ENCODE results near the gene FAM168A. TPM values are rescaled to one million over a fixed set of nuclear protein-coding genes. Genes with fewer than 3 reads are reported as not detected.

The FAM168A gene
- total and polyA plus RNA-seq, 2 donors (not counting 1 experiment from before 2014, with no cell fraction given) = 16.3 to 23.8 TPM

DNA sequence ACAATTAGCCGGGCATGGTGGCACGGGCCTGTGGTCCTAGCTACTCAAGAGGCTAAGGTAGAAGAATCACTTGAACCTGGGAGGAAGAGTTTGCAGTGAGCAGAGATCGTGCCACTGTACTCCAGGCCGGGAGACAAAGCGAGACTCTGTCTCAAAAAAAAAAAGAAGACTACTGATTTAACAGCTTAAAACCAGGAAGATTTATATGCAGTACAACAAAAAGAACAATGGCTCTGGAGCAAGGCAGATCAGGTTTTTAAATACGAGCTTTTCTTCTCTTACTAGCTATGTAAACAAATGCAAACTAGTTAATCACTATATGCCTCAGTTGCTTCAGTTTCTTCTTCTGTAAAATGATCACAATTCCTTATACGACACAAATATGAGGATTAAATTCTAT lies 6.9 kb downstream of the FAM168A start:
- TF ChIP-seq EZH2 (IDR thresholded peaks at IDR 0.05; ENCODE audit: low read length, missing control alignments) = no peak
- TF ChIP-seq, protein P1, sequence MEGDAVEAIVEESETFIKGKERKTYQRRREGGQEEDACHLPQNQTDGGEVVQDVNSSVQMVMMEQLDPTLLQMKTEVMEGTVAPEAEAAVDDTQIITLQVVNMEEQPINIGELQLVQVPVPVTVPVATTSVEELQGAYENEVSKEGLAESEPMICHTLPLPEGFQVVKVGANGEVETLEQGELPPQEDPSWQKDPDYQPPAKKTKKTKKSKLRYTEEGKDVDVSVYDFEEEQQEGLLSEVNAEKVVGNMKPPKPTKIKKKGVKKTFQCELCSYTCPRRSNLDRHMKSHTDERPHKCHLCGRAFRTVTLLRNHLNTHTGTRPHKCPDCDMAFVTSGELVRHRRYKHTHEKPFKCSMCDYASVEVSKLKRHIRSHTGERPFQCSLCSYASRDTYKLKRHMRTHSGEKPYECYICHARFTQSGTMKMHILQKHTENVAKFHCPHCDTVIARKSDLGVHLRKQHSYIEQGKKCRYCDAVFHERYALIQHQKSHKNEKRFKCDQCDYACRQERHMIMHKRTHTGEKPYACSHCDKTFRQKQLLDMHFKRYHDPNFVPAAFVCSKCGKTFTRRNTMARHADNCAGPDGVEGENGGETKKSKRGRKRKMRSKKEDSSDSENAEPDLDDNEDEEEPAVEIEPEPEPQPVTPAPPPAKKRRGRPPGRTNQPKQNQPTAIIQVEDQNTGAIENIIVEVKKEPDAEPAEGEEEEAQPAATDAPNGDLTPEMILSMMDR (conservative IDR thresholded peaks at IDR 0.05 in 1 of 2, IDR thresholded peaks at IDR 0.05 in 1 of 2; ENCODE audit: low read depth in 1 of 2, low read length in 2 of 2) = no peak

DNA sequence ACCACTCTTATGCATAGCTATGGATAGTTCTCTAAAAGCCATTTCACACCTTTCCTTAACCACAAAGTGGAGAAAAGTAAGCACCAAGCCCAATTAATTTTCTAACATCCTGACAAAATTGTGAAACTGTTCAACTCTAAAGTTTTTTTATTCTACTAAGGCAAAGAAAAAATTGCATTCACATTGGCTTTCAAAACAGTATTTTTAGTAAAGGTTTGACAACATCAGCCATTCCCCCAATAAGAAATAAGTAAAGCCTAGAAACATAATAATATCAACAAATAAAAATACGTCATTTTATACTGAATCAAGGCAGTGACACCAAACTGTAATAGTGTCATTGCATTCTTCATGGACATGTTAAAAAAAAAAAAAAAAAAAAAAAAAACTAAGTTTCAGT lies 11.1 kb downstream of the FAM168A start:
- Histone ChIP-seq H3K4me2 (ENCODE audit: extremely low read depth, insufficient read depth, low read length) (no peak overlapping the region), H3K79me2 (ENCODE audit: control insufficient read depth, insufficient read depth, low read length) (peaks cover 14% of the 10 kb centered on the region), H3K9me3 (ENCODE audit: control insufficient read depth, insufficient read depth, low read depth, low read length) (no peaks in the 10 kb centered on the region), H3K4me1 (ENCODE audit: control insufficient read depth, extremely low read depth, insufficient read depth, low read length) (no peaks in the 10 kb centered on the region), H3K36me3 (ENCODE audit: control insufficient read depth, insufficient read depth, low read length) (no peaks in the 10 kb centered on the region), H3K27me3 (ENCODE audit: control insufficient read depth, insufficient read depth, low read length) (no peaks in the 10 kb centered on the region), H4K20me1 (ENCODE audit: control insufficient read depth, extremely low read depth, insufficient read depth, low read length) (no peaks in the 10 kb centered on the region), H3K4me3 (replicated peaks in 1 of 4; ENCODE audit: control extremely low read depth in 1 of 4, insufficient read depth in 1 of 4, low read depth in 3 of 4, low read length in 4 of 4) (no peak overlapping the region), H3K9ac (ENCODE audit: insufficient read depth, low read length) (no peak overlapping the region), H3K27ac (ENCODE audit: insufficient read depth, low read length) (no peak overlapping the region), H2AFZ (ENCODE audit: low read length) (no peak overlapping the region)
- DNase-seq (ENCODE audit: low read depth in 2 of 2) = no peak
- TF ChIP-seq EZH2 (IDR thresholded peaks at IDR 0.05; ENCODE audit: low read length, missing control alignments) = no peak
- TF ChIP-seq, protein P1 (conservative IDR thresholded peaks at IDR 0.05 in 1 of 2, IDR thresholded peaks at IDR 0.05 in 1 of 2; ENCODE audit: low read depth in 1 of 2, low read length in 2 of 2) = no peak

More for the DNA sequence above, 6.9 kb downstream of the FAM168A start:
- Histone ChIP-seq H2AFZ (ENCODE audit: low read length) (no peak overlapping the region), H4K20me1 (ENCODE audit: control insufficient read depth, extremely low read depth, insufficient read depth, low read length) (no peaks in the 10 kb centered on the region), H3K27me3 (ENCODE audit: control insufficient read depth, insufficient read depth, low read length) (no peaks in the 10 kb centered on the region), H3K9me3 (ENCODE audit: control insufficient read depth, insufficient read depth, low read depth, low read length) (no peaks in the 10 kb centered on the region), H3K36me3 (ENCODE audit: control insufficient read depth, insufficient read depth, low read length) (no peaks in the 10 kb centered on the region), H3K4me3 (replicated peaks in 1 of 4; ENCODE audit: control extremely low read depth in 1 of 4, insufficient read depth in 1 of 4, low read depth in 3 of 4, low read length in 4 of 4) (no peak overlapping the region), H3K4me1 (ENCODE audit: control insufficient read depth, extremely low read depth, insufficient read depth, low read length) (no peaks in the 10 kb centered on the region), H3K4me2 (ENCODE audit: extremely low read depth, insufficient read depth, low read length) (no peak overlapping the region), H3K9ac (ENCODE audit: insufficient read depth, low read length) (no peak overlapping the region), H3K27ac (ENCODE audit: insufficient read depth, low read length) (no peak overlapping the region), H3K79me2 (ENCODE audit: control insufficient read depth, insufficient read depth, low read length) (peaks cover 19% of the 10 kb centered on the region)
- DNase-seq (ENCODE audit: low read depth in 2 of 2) = no peak

DNA sequence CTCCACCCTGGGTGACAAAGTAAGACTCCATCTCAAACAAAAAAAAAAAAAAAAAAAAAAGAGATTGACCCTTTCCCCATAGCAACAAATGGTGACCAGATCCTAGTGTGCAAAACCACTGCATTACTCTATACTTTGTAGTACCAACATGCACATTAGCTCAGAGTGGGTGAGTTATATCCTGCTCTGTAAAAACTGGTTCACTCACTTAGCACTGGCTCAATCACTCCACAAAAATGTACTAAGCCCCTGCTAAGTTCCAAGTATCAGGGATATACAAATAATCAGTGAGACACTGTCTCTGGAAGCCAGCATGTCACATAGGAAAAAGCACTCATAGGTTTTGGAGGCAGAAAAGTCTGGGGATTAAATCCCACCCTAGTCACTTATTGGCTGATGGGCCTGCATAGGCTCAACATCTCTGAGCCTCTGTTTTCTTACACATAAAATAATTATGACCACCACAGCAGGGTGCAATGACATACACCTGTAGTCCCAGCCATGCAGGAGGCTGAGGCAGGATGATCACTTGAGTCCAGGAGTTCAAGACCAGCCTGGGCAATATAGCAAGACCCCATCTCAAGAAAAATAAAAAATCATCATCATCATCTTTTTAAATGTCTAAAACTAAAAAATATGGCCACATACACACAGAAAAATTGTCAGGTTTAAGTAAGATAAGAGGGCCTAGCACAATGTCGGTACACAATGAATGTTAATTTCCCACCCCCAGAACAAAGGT lies 11.9 kb downstream of the FAM168A start:
- Histone ChIP-seq H4K20me1 (ENCODE audit: control insufficient read depth, extremely low read depth, insufficient read depth, low read length) (no peaks in the 10 kb centered on the region), H3K27ac (ENCODE audit: insufficient read depth, low read length) (no peak overlapping the region), H3K79me2 (ENCODE audit: control insufficient read depth, insufficient read depth, low read length) (peaks cover 14% of the 10 kb centered on the region)

More for the DNA sequence above, 11.9 kb downstream of the FAM168A start:
- H2AFZ ChIP-seq (ENCODE audit: low read length) = no peak overlapping the region
- no peaks in the 10 kb centered on the region for H3K4me1 ChIP-seq (ENCODE audit: control insufficient read depth, extremely low read depth, insufficient read depth, low read length)
- H3K4me2 ChIP-seq (ENCODE audit: extremely low read depth, insufficient read depth, low read length) = no peak overlapping the region
- peak; percentile 22 to 75 for DNase-seq (ENCODE audit: low read depth in 2 of 2)
- TF ChIP-seq, protein P1 (conservative IDR thresholded peaks at IDR 0.05 in 1 of 2, IDR thresholded peaks at IDR 0.05 in 1 of 2; ENCODE audit: low read depth in 1 of 2, low read length in 2 of 2) = no peak
- no peak for TF ChIP-seq EZH2 (IDR thresholded peaks at IDR 0.05; ENCODE audit: low read length, missing control alignments)
- no peak overlapping the region for H3K9ac ChIP-seq (ENCODE audit: insufficient read depth, low read length)
- no peaks in the 10 kb centered on the region for H3K27me3 ChIP-seq (ENCODE audit: control insufficient read depth, insufficient read depth, low read length)
- no peaks in the 10 kb centered on the region for H3K36me3 ChIP-seq (ENCODE audit: control insufficient read depth, insufficient read depth, low read length)
- H3K4me3 ChIP-seq (replicated peaks in 1 of 4; ENCODE audit: control extremely low read depth in 1 of 4, insufficient read depth in 1 of 4, low read depth in 3 of 4, low read length in 4 of 4) = no peak overlapping the region
- no peaks in the 10 kb centered on the region for H3K9me3 ChIP-seq (ENCODE audit: control insufficient read depth, insufficient read depth, low read depth, low read length)
